ENCODE data around the gene TTL. TPM values are rescaled to one million over a fixed set of nuclear protein-coding genes. Genes with fewer than 3 reads are reported as not detected.
"Not testable (repeated sequence)": the region's sequence is repeated elsewhere in the genome, so short reads cannot be mapped to it uniquely, and the experiment has no call there.

The TTL gene
- total and polyA plus RNA-seq, 4 donors = 9.8 to 46.6 (median 23.3) TPM

DNA sequence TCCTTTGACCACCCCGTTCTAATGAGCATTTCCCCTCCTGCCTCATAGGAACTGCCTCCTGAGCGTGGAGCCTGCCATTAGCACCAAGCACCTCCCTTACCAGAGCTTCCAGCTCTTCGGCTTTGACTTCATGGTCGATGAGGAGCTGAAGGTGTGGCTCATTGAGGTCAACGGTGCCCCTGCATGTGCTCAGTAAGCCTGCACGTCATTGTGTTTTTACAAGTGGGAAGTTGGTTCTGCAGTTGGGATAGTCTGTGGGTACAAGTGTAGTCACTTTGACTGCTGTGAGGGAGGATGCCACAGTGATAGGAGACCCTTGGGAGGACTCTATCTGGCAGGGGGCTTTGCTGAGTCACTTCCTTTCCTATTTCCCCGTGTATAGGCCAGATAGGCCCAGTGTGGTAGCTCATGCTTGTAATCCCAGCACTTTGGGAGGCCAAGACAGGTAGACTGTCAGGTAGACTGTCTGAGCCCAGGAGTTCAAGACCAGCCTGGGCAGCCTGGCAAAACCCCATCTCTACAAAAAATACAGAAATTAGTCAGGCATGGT lies 38.4 kb downstream of the TTL start:
- Histone ChIP-seq H3K36me3 (ENCODE audit: control insufficient read depth in 1 of 2, insufficient read depth in 2 of 2, low read length in 1 of 2) (peaks cover 0 to 5% of the 10 kb centered on the region in 2 donors), H3K27ac (ENCODE audit: low read depth in 1 of 2, low read length in 2 of 2) (no peak overlapping the region), H3K4me1 (ENCODE audit: control insufficient read depth in 1 of 2, insufficient read depth in 2 of 2, low read length in 2 of 2) (no peaks in the 10 kb centered on the region), H3K4me3 (ENCODE audit: low read length in 2 of 2) (no peak overlapping the region), H3K9me3 (ENCODE audit: control insufficient read depth, low read length) (no peaks in the 10 kb centered on the region), H3K27me3 (ENCODE audit: control insufficient read depth in 1 of 2, insufficient read depth in 2 of 2, low read length in 1 of 2) (no peaks in the 10 kb centered on the region)
- WGBS, 2 donors = 92 to 93% methylated on average over 7 of the region's 7 CpGs
- intact Hi-C loops (cut with DNase I) = no loop called here
- DNase-seq (no peak), ATAC-seq (ENCODE audit: low FRiP score) (no peak)

DNA sequence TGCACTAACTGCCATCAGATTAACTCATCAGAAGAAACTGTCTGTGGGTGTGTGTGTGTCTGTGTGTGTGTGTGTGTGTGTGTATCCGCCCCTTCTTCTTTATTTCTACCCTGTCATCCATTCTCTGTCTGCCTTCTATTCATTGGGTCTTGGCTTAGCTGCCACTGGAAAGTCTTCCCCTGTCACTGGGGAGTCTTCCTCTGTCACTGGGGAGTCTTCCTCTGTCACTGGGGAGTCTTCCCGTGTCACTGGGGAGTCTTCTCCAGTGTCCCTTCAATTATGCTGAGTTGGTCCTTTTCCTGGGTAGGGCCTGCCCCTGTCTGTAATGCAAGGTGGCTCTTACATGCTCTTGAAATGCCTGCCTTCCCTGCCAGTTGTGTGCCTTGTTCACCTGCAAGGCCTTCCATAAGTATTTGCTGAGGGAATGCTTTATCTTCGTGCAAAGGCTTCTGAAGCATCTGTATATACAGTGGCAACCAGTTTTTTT lies 41.4 kb downstream of the TTL start:
- no peak for DNase-seq
- H3K27ac ChIP-seq (ENCODE audit: low read depth in 1 of 2, low read length in 2 of 2) = no peak overlapping the region
- H3K4me1 ChIP-seq (ENCODE audit: control insufficient read depth in 1 of 2, insufficient read depth in 2 of 2, low read length in 2 of 2) = no peaks in the 10 kb centered on the region
- H3K36me3 ChIP-seq (ENCODE audit: control insufficient read depth in 1 of 2, insufficient read depth in 2 of 2, low read length in 1 of 2) = peaks cover 0 to 5% of the 10 kb centered on the region in 2 donors
- intact Hi-C loops (cut with DNase I) = no loop called here
- no peak for ATAC-seq (ENCODE audit: low FRiP score)
- WGBS, 2 donors = 95 to 98% methylated on average over 3 of the region's 3 CpGs
- H3K9me3 ChIP-seq (ENCODE audit: control insufficient read depth, low read length) = no peaks in the 10 kb centered on the region
- H3K27me3 ChIP-seq (ENCODE audit: control insufficient read depth in 1 of 2, insufficient read depth in 2 of 2, low read length in 1 of 2) = no peaks in the 10 kb centered on the region
- H3K4me3 ChIP-seq (ENCODE audit: low read length in 2 of 2) = no peak overlapping the region

DNA sequence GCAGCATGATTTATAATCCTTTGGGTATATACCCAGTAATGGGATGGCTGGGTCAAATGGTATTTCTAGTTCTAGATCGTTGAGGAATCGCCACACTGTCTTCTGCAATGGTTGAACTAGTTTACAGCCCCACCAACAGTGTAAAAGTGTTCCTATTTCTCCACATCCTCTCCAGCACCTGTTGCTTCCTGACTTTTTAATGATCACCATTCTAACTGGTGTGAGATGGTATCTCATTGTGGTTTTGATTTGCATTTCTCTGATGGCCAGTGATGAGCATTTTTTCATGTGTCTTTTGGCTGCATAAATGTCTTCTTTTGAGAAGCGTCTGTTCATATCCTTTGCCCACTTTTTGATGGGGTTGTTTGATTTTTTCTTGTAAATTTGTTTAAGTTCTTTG lies 42.3 kb downstream of the TTL start:
- H3K4me3 ChIP-seq (ENCODE audit: low read length in 2 of 2); ATAC-seq (ENCODE audit: low FRiP score); DNase-seq; H3K27me3 ChIP-seq (ENCODE audit: control insufficient read depth in 1 of 2, insufficient read depth in 2 of 2, low read length in 1 of 2); H3K27ac ChIP-seq (ENCODE audit: low read depth in 1 of 2, low read length in 2 of 2); H3K4me1 ChIP-seq (ENCODE audit: control insufficient read depth in 1 of 2, insufficient read depth in 2 of 2, low read length in 2 of 2); H3K9me3 ChIP-seq (ENCODE audit: control insufficient read depth, low read length); intact Hi-C loops (cut with DNase I): not testable (repeated sequence)
- 98 to 100% methylated on average over 3 of the region's 3 CpGs for WGBS, 2 donors
- peaks cover 0 to 12% of the 10 kb centered on the region in 2 donors for H3K36me3 ChIP-seq (ENCODE audit: control insufficient read depth in 1 of 2, insufficient read depth in 2 of 2, low read length in 1 of 2)

DNA sequence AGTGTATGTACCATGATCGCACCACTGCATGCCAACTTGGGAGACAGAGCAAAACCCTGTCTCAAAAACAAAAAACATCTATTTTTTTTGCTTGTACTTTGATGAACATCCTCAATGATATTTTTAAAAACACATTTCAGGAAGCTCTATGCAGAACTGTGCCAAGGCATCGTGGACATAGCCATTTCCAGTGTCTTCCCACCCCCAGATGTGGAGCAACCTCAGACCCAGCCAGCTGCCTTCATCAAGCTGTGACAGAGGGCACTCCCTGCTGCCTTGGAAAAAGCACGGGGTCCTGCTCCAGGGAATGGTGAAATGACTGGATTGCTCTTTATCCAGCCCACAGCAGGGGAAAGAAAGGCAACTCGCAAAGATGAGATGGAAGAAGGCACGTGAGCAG lies 46.6 kb downstream of the TTL start:
- no peak overlapping the region for H3K4me3 ChIP-seq (ENCODE audit: low read length in 2 of 2)
- no peaks in the 10 kb centered on the region for H3K9me3 ChIP-seq (ENCODE audit: control insufficient read depth, low read length)
- WGBS, 2 donors = 93 to 95% methylated on average over 5 of the region's 5 CpGs
- no peaks in the 10 kb centered on the region for H3K4me1 ChIP-seq (ENCODE audit: control insufficient read depth in 1 of 2, insufficient read depth in 2 of 2, low read length in 2 of 2)
- no peak overlapping the region for H3K27ac ChIP-seq (ENCODE audit: low read depth in 1 of 2, low read length in 2 of 2)
- H3K27me3 ChIP-seq (ENCODE audit: control insufficient read depth in 1 of 2, insufficient read depth in 2 of 2, low read length in 1 of 2) = no peaks in the 10 kb centered on the region
- ATAC-seq (ENCODE audit: low FRiP score) (no peak), DNase-seq (no peak)
- H3K36me3 ChIP-seq (ENCODE audit: control insufficient read depth in 1 of 2, insufficient read depth in 2 of 2, low read length in 1 of 2) = peaks cover 4 to 7% of the 10 kb centered on the region in 2 donors
- intact Hi-C loops (cut with DNase I) = no loop called here

DNA sequence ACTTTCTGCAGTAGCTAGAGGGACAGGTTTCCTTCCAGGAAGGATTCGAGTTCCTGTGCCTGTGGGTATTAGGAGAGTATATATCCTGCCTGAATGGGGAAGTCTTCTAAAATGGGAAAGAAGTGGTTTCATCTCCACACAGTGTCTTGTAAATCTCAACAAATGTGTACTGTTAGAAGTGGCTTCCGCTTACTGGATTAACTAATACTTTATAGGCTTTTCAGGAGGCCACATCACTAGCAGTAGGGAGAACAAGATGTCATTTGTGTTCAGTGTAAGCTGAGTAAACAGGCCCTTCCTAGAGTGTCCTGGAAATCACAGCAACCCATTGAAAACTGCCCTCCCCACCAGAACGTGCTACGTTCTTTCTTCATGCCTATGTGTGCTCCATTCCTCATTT lies 47.8 kb downstream of the TTL start:
- no peaks in the 10 kb centered on the region for H3K9me3 ChIP-seq (ENCODE audit: control insufficient read depth, low read length)
- ATAC-seq (ENCODE audit: low FRiP score) (no peak), DNase-seq (no peak)
- no peaks in the 10 kb centered on the region for H3K4me1 ChIP-seq (ENCODE audit: control insufficient read depth in 1 of 2, insufficient read depth in 2 of 2, low read length in 2 of 2)
- H3K4me3 ChIP-seq (ENCODE audit: low read length in 2 of 2) = no peak overlapping the region
- intact Hi-C loops (cut with DNase I) = no loop called here
- WGBS, 2 donors = 87 to 88% methylated on average over 4 of the region's 4 CpGs
- H3K27ac ChIP-seq (ENCODE audit: low read depth in 1 of 2, low read length in 2 of 2) = no peak overlapping the region
- H3K27me3 ChIP-seq (ENCODE audit: control insufficient read depth in 1 of 2, insufficient read depth in 2 of 2, low read length in 1 of 2) = no peaks in the 10 kb centered on the region
- H3K36me3 ChIP-seq (ENCODE audit: control insufficient read depth in 1 of 2, insufficient read depth in 2 of 2, low read length in 1 of 2) = peaks cover 4 to 7% of the 10 kb centered on the region in 2 donors

DNA sequence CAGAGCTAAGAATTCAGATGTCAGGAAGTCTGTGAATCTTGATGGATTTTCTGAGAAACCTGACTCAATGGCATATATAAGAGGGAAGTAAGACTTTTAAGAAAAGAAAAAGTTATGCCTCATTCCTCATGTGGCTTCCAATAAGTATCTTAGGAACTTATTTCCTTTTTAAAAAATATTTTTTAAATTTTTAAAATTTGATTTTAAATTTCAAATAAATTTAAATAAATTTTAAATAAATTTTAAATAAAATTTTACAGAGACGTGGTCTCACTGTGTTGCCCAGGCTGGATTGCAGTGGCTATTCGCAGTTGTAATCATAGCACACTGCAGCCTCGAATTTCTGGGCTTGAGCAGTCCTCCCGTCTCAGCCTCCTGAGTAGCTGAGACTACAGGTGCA lies 48.8 kb downstream of the TTL start:
- Histone ChIP-seq H3K4me1 (ENCODE audit: control insufficient read depth in 1 of 2, insufficient read depth in 2 of 2, low read length in 2 of 2) (no peaks in the 10 kb centered on the region), H3K27ac (ENCODE audit: low read depth in 1 of 2, low read length in 2 of 2) (no peak overlapping the region), H3K9me3 (ENCODE audit: control insufficient read depth, low read length) (no peaks in the 10 kb centered on the region), H3K36me3 (ENCODE audit: control insufficient read depth in 1 of 2, insufficient read depth in 2 of 2, low read length in 1 of 2) (peaks cover 4 to 7% of the 10 kb centered on the region in 2 donors), H3K27me3 (ENCODE audit: control insufficient read depth in 1 of 2, insufficient read depth in 2 of 2, low read length in 1 of 2) (no peaks in the 10 kb centered on the region), H3K4me3 (ENCODE audit: low read length in 2 of 2) (no peak overlapping the region)
- intact Hi-C loops (cut with DNase I) = no loop called here
- DNase-seq (no peak), ATAC-seq (ENCODE audit: low FRiP score) (no peak)
- WGBS, 2 donors = 98 to 99% methylated on average over 4 of the region's 4 CpGs

DNA sequence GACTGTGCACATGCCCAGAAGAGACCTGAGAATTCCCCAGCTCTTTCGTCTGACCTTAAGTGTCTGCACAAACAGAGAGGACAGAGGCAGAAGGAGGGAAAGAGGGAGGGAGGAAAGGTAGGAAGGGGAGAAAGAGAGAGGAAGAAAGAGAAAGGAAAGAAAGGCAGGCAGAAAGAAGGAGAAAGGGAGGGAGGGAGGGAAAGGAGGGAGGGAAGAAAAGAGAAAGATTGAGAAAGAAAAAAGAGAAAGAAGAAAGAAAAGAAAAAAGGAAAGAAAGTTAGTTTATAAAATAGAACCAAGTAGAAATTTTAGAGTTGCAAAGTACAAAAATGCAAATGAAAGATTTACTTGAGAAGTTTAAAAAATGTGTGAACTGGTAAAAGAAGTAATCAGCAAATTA lies 52.9 kb downstream of the TTL start:
- H3K9me3 ChIP-seq (ENCODE audit: control insufficient read depth, low read length) = no peaks in the 10 kb centered on the region
- WGBS, 2 donors = 42 to 63% methylated on average over 1 of the region's 1 CpG
- H3K36me3 ChIP-seq (ENCODE audit: control insufficient read depth in 1 of 2, insufficient read depth in 2 of 2, low read length in 1 of 2) = peaks cover 0 to 4% of the 10 kb centered on the region in 2 donors
- H3K27ac ChIP-seq (ENCODE audit: low read depth in 1 of 2, low read length in 2 of 2) = no peak overlapping the region
- H3K27me3 ChIP-seq (ENCODE audit: control insufficient read depth in 1 of 2, insufficient read depth in 2 of 2, low read length in 1 of 2) = no peaks in the 10 kb centered on the region
- intact Hi-C loops (cut with DNase I) = no loop called here
- DNase-seq (no peak), ATAC-seq (ENCODE audit: low FRiP score) (no peak)
- no peaks in the 10 kb centered on the region for H3K4me1 ChIP-seq (ENCODE audit: control insufficient read depth in 1 of 2, insufficient read depth in 2 of 2, low read length in 2 of 2)
- H3K4me3 ChIP-seq (ENCODE audit: low read length in 2 of 2) = no peak overlapping the region

DNA sequence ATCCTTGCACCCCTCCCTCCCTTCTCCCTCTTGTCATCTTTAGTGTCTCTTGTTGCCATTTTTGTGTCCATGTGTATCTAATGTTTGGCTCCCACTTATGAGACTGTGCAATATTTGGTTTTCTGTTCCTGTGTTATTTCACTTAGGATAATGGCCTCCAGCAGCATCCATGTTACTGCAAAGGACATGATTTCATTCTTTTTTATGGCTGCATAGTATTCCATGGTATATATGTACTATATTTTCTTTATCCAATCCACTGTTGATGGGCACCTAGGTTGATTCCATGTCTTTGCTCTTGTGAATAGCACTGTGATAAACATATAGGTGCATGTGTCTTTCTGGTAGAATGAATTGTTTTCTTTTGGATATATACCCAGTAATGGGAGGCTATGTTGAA lies 54.7 kb downstream of the TTL start:
- H3K4me1 ChIP-seq (ENCODE audit: control insufficient read depth in 1 of 2, insufficient read depth in 2 of 2, low read length in 2 of 2); intact Hi-C loops (cut with DNase I): not testable (repeated sequence)

DNA sequence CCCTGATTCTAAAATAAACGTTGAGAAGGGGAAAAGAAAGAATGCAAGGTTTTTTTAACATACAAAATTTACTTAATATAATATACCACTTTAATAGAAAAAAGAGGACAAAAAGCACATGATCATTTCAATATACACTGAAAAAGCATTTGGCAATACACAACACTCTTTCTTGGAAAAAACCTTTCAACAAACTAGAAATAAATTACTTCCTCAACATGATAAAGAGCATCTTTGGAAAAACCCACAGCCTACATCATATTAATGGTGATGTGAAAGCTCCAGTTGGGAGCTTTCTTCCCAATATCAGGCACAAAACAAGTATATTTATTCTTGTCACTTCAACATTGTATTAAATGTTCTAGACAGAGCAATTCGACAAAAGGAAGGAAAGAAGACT lies 57.4 kb downstream of the TTL start:
- Histone ChIP-seq H3K4me3 (ENCODE audit: low read length in 2 of 2) (no peak overlapping the region), H3K27ac (ENCODE audit: low read depth in 1 of 2, low read length in 2 of 2) (no peak overlapping the region), H3K4me1 (ENCODE audit: control insufficient read depth in 1 of 2, insufficient read depth in 2 of 2, low read length in 2 of 2) (peaks cover 0 to 5% of the 10 kb centered on the region in 2 donors), H3K27me3 (ENCODE audit: control insufficient read depth in 1 of 2, insufficient read depth in 2 of 2, low read length in 1 of 2) (no peaks in the 10 kb centered on the region), H3K9me3 (ENCODE audit: control insufficient read depth, low read length) (no peaks in the 10 kb centered on the region), H3K36me3 (ENCODE audit: control insufficient read depth in 1 of 2, insufficient read depth in 2 of 2, low read length in 1 of 2) (no peaks in the 10 kb centered on the region)
- 59 to 60% methylated on average over 2 of the region's 2 CpGs for WGBS, 2 donors
- DNase-seq = no peak
- no peak for ATAC-seq (ENCODE audit: low FRiP score)
- intact Hi-C loops (cut with DNase I) = no loop called here

More for the DNA sequence above, 54.7 kb downstream of the TTL start:
- H3K4me3 ChIP-seq (ENCODE audit: low read length in 2 of 2); DNase-seq; H3K9me3 ChIP-seq (ENCODE audit: control insufficient read depth, low read length); H3K27ac ChIP-seq (ENCODE audit: low read depth in 1 of 2, low read length in 2 of 2); ATAC-seq (ENCODE audit: low FRiP score); H3K36me3 ChIP-seq (ENCODE audit: control insufficient read depth in 1 of 2, insufficient read depth in 2 of 2, low read length in 1 of 2); H3K27me3 ChIP-seq (ENCODE audit: control insufficient read depth in 1 of 2, insufficient read depth in 2 of 2, low read length in 1 of 2): not testable (repeated sequence)

Measured in aorta (tissue), 5 donors.